ENCODE data around the gene EPS8L1.
"Not testable (repeated sequence)": the region's sequence is repeated elsewhere in the genome, so short reads cannot be mapped to it uniquely, and the experiment has no call there.

The EPS8L1 gene

DNA sequence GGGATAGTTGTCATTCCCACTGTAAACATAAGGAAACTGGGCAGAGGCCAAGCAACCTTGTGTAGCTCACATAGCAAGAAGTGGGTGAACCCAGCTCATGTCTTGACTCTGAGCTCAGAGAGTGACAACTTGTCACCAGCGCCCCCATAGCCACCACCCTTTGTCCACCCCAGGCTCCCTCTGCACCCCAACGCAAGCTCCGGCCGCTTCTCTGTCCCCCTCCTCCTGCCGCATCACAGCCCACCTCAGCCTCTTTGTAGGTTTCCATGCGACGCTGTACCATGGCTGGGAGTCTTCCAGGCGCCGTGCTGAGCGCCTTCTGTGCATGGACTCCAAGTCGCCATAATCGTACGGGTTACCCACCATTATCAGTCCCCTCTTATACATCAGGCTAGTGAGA lies 40.9 kb upstream of the EPS8L1 start:
- H3K4me3 ChIP-seq (ENCODE audit: low read length): no peak overlapping the region
- TF ChIP-seq, protein P1, sequence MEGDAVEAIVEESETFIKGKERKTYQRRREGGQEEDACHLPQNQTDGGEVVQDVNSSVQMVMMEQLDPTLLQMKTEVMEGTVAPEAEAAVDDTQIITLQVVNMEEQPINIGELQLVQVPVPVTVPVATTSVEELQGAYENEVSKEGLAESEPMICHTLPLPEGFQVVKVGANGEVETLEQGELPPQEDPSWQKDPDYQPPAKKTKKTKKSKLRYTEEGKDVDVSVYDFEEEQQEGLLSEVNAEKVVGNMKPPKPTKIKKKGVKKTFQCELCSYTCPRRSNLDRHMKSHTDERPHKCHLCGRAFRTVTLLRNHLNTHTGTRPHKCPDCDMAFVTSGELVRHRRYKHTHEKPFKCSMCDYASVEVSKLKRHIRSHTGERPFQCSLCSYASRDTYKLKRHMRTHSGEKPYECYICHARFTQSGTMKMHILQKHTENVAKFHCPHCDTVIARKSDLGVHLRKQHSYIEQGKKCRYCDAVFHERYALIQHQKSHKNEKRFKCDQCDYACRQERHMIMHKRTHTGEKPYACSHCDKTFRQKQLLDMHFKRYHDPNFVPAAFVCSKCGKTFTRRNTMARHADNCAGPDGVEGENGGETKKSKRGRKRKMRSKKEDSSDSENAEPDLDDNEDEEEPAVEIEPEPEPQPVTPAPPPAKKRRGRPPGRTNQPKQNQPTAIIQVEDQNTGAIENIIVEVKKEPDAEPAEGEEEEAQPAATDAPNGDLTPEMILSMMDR (IDR thresholded peaks at IDR 0.05; ENCODE audit: insufficient read depth, low read depth, low read length, missing control alignments): no peak
- DNase-seq (ENCODE audit: low read depth): no peak

DNA sequence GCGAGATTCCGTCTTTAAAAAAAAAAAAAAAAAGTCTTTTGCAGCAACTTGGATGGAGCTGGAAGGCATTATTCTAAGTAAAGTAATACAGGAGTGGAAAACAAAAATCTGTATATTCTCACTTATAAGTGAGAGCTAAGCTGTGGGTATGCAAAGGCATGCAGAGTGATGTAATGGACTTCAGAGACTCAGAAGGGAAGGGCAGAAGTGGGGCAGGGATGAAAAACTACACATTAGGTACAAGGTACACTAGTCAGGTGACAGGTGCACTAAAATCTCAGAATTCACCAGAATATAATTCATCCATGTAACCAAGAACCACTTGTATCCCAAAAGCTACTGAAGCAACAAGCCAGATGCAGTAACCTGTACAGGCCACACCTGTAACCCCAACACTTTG lies 39.6 kb upstream of the EPS8L1 start:
- no peak overlapping the region for H3K4me3 ChIP-seq (ENCODE audit: low read length)
- no peak for DNase-seq (ENCODE audit: low read depth)
- TF ChIP-seq, protein P1 (IDR thresholded peaks at IDR 0.05; ENCODE audit: insufficient read depth, low read depth, low read length, missing control alignments): no peak

DNA sequence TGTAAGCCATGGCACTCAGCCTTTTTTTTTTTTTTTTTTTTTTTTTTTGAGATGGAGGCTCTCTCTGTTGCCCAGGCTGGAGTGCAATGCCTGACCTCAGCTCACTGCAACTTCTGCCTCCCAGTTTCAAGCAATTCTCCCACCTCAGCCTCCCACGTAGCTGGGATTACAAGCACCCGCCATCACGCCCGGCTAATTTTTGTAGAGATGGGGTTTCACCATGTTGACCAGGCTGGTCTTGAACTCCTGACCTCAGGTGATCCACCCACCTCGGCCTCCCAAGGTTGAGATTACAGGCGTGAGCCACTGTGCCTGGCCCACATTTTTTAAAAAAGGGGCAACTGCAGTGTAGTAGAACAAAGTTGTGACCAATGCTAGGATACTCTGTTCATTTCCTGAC lies 38.1 kb upstream of the EPS8L1 start:
- not testable (repeated sequence) for DNase-seq (ENCODE audit: low read depth); H3K4me3 ChIP-seq (ENCODE audit: low read length)

DNA sequence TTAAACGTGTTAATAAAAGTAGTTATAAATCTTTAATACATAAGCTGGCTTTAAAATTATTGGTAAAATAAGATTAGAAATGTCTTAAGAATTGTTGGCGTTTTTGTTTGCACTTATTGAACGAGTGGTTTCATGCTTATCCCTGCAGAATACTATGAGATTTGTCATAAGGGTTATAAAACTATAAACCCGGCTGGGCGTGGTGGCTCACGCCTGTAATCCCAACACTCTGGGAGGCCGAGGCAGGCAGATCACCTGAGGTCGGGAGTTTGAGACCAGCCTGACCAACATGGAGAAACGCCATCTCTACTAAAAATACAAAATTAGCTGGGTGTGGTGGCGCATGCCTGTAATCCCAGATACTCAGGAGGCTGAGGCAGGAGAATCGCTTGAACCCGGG lies 35.0 kb upstream of the EPS8L1 start:
- DNase-seq (ENCODE audit: low read depth); H3K4me3 ChIP-seq (ENCODE audit: low read length): not testable (repeated sequence)

DNA sequence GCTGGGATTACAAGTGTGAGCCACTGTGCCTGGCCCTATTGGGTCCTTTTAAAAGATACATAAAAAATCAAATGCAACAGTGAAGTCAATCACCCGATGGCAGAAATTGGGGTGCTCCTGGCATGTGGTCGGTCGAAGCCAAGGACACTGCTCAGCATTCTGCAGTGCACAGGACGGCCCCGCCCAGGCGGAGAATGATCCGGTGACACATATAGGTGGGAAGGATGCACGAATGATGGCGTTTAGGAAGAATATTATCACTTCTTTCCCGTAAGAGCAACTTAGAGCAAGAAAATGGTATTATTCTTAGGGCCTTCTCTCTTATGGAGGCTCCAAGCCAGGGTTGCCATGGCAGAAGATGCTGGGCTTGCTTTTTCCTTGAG lies 34.4 kb upstream of the EPS8L1 start:
- TF ChIP-seq, protein P1 (IDR thresholded peaks at IDR 0.05; ENCODE audit: insufficient read depth, low read depth, low read length, missing control alignments): no peak
- no peak overlapping the region for H3K4me3 ChIP-seq (ENCODE audit: low read length)
- DNase-seq (ENCODE audit: low read depth): no peak

DNA sequence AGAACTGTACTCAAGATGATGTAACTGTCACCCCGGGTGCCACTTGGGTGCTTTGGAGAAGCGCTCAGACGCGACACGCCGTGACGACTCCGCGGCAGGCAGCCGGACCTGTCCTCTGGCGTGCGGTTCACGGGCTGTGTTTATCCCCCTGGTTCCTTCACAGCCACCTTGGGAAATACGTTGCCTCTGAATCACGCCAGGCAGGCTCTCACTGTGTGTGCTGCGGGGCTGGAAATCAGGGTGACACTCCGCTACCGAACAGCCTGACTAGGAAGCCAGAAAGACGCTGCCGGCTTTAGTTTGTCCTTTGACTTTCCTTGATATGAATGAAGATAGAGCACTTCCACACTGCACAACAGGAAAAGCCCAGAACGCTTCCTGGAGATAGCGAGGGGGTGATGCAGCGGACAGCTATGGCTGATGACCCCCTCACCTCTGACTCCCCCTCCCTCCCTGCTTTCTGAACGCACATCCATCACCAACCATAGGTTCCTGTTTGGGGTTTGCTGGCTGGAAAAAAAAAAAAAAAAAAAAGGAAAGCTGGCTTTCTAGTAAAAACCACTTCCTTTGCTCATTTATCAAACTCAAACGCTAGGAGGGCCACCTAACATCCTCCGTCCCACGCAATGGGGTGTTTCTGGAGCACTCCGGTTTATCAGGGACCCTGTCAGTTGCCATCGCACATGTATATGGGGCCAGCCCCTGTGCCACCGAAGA lies 33.9 kb upstream of the EPS8L1 start:
- DNase-seq (ENCODE audit: low read depth): no peak
- TF ChIP-seq, protein P1 (IDR thresholded peaks at IDR 0.05; ENCODE audit: insufficient read depth, low read depth, low read length, missing control alignments): no peak
- H3K4me3 ChIP-seq (ENCODE audit: low read length): no peak overlapping the region

DNA sequence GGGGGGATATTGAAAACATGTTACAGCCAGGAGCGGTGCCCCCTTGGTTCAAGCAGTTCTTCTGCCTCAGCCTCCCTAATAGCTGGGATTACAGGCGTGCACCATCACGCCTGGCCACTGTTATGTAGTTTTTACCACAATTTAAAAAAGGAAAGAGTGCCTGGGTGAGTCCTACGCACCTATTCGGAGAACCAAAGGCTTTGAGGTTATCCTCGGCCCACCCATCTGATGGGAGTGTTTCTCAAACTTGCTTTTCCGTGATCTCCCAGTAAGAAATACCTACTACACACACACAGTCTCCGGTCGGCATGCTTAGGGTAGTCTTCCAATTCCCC lies 33.4 kb upstream of the EPS8L1 start:
- DNase-seq (ENCODE audit: low read depth): no peak
- TF ChIP-seq, protein P1 (IDR thresholded peaks at IDR 0.05; ENCODE audit: insufficient read depth, low read depth, low read length, missing control alignments): no peak
- no peak overlapping the region for H3K4me3 ChIP-seq (ENCODE audit: low read length)

DNA sequence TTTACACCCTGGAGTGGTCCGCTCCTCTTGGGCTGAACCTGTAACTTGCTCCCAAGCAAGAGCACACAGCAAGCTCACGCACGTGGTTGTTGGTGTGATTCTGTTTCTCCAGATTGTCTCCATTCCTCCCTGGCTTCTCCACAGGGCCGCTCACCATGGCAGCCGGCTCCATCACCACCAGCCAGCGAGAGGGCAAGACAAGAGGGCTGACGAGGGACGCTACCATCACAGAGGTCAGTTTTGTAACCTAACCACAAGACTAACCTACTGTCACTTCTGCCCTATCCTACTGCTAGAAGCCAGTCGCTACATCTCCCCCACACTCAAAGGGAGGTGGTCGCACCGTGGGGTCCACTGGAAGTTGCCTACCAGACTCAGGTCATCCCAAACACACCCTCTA lies 33.0 kb upstream of the EPS8L1 start:
- TF ChIP-seq, protein P1 (IDR thresholded peaks at IDR 0.05; ENCODE audit: insufficient read depth, low read depth, low read length, missing control alignments): no peak
- no peak for DNase-seq (ENCODE audit: low read depth)
- H3K4me3 ChIP-seq (ENCODE audit: low read length): no peak overlapping the region
